Measurements from ENCODE around the gene INSYN2B. TPM values are rescaled to one million over a fixed set of nuclear protein-coding genes. Genes with fewer than 3 reads are reported as not detected.

INSYN2B gene
- total and polyA plus RNA-seq, 2 of the 8 experiments (the other 6 are each of a cell fraction or from before 2014, with no cell fraction given), result not detected

GRCh38 chr5:169908864-169909263 is 71.4 kb downstream of the INSYN2B start:
- Histone ChIP-seq H2BK15ac (ENCODE audit: low read length) (no peak overlapping the region), H4K5ac (ENCODE audit: insufficient read length, low read depth, low read length) (no peak overlapping the region), H3K14ac (ENCODE audit: insufficient read length) (no peak overlapping the region), H4K20me1 (replicated peaks in 1 of 2; ENCODE audit: control insufficient read depth in 1 of 2, insufficient read depth in 2 of 2, low read length in 2 of 2) (no peaks in the 10 kb centered on the region), H3K23me2 (ENCODE audit: low read depth, low read length) (no peaks in the 10 kb centered on the region), H3K79me2 (ENCODE audit: control insufficient read depth in 1 of 2, insufficient read depth in 2 of 2, low read length in 2 of 2) (no peaks in the 10 kb centered on the region), H3K18ac (ENCODE audit: extremely low read depth, low read length) (no peak overlapping the region), H3K36me3 (ENCODE audit: control insufficient read depth in 2 of 4, insufficient read depth in 4 of 4, low read length in 3 of 4) (no peaks in the 10 kb centered on the region), H3K4me3 (ENCODE audit: extremely low read depth in 1 of 4, insufficient read depth in 2 of 4, low read depth in 3 of 4, low read length in 4 of 4) (no peak overlapping the region), H3K27ac (ENCODE audit: low read depth, low read length) (no peak overlapping the region), H2BK20ac (ENCODE audit: low read length) (no peak overlapping the region), H2AFZ (ENCODE audit: low read length) (no peak overlapping the region), H3K4me1 (replicated peaks in 1 of 4; ENCODE audit: control insufficient read depth in 3 of 4, insufficient read depth in 4 of 4, low read length in 3 of 4) (peaks cover 0 to 6% (median 0%) of the 10 kb centered on the region in 4 experiments; a peak in 1 of 7 replicates), H3K4me2 (ENCODE audit: insufficient read depth in 1 of 2, low read depth in 2 of 2, low read length in 2 of 2) (no peak overlapping the region), H3K9me3 (ENCODE audit: insufficient read depth in 2 of 2, low read depth in 1 of 2, low read length in 1 of 2) (no peaks in the 10 kb centered on the region), H3K23ac (ENCODE audit: insufficient read length) (no peak overlapping the region), H2BK5ac (ENCODE audit: low read depth, low read length) (no peak overlapping the region), H3K27me3 (replicated peaks in 1 of 4; ENCODE audit: control insufficient read depth in 3 of 4, extremely low read depth in 1 of 4, insufficient read depth in 3 of 4, low read length in 3 of 4) (no peaks in the 10 kb centered on the region), H4K8ac (ENCODE audit: extremely low read depth, insufficient read depth, low read length) (no peak overlapping the region), H3K79me1 (ENCODE audit: low read depth, low read length) (no peaks in the 10 kb centered on the region), H3K4ac (replicated peaks; ENCODE audit: insufficient read length, low read depth, low read length) (no peak overlapping the region), H2BK12ac (ENCODE audit: low read depth, low read length) (no peak overlapping the region), H3K9ac (replicated peaks in 1 of 4; ENCODE audit: extremely low read depth in 1 of 4, low read depth in 3 of 4, low read length in 3 of 4) (no peak overlapping the region), H4K91ac (replicated peaks; ENCODE audit: insufficient read length, low read length) (no peak overlapping the region), H2BK120ac (replicated peaks; ENCODE audit: low read depth, low read length) (no peak overlapping the region), H3K56ac (replicated peaks; ENCODE audit: insufficient read length, low read depth, low read length) (no peak overlapping the region), H2AK5ac (ENCODE audit: low read depth, low read length) (no peak overlapping the region)
- TF ChIP-seq SIN3A (conservative IDR thresholded peaks at IDR 0.05 in 1 of 2, IDR thresholded peaks at IDR 0.05 in 1 of 2; ENCODE audit: low read depth in 1 of 2, low read length in 2 of 2), result no peak
- ChIA-PET POLR2A (ENCODE audit: partially characterized antibody) (no interaction called here), CTCF (ENCODE audit: partially characterized antibody) (interaction anchor here (0.5 to 1.1 kb wide), 3 partner anchors 10 to 162 kb away, joined by 3 read pairs; no protein-coding TSS in a partner anchor)
- FAIRE-seq, result no peak
- DNase-seq (ENCODE audit: low read depth in 1 of 2, low spot score in 2 of 2), result no peak
- 93% methylated on average over 1 of the region's 1 CpG; no CpG with 5 or more reads in 1 of the 2 experiments for WGBS, 2 experiments (ENCODE audit: extremely low coverage in 1 of 2, insufficient coverage in 1 of 2, insufficient read length in 1 of 2, insufficient replicate concordance in 2 of 2, low coverage in 1 of 2, low lambda C conversion rate in 2 of 2, missing lambda C conversion rate in 1 of 2)
